BJ (cell line): ENCODE data around the gene USP6NL. TPM values are rescaled to one million over a fixed set of nuclear protein-coding genes. Genes with fewer than 3 reads are reported as not detected.

Experiments
- CTCF ChIA-PET: fragments of 350-600 bp; formaldehyde crosslinking; extraction: SDS; loops from one replicate; lab custom pipeline; 2021; ENCODE audit warnings: antibody characterized with exemption, inconsistent platforms; lab: Yijun Ruan, JAX
- POLR2A ChIA-PET: fragments of 300-600 bp; sonication (Branson Sonifier 250); formaldehyde crosslinking; extraction: SDS; loops from one replicate; lab custom pipeline; 2021; ENCODE audit warnings: antibody characterized with exemption; lab: Charles Lee
- DNase-seq: peaks from one replicate; pipeline ENCODE4 v3.0.0-alpha.2; 2011; ENCODE audit warnings: low read depth
- H3K27me3 ChIP-seq: 2 replicates; pipeline ENCODE4 v1.6.0; 2011; ENCODE audit warnings: low read length; ENCODE audit not compliant: control insufficient read depth, insufficient read depth
- H3K36me3 ChIP-seq: 2 replicates; pipeline ENCODE4 v1.5.1; 2011; ENCODE audit warnings: low read length; ENCODE audit not compliant: control insufficient read depth, insufficient read depth
- H3K4me3 ChIP-seq: 2 replicates; pipeline ENCODE4 v1.5.1; 2011; ENCODE audit warnings: low read depth, mild to moderate bottlenecking, control low read depth, low read length
- polyA plus RNA-seq: library from polyadenylated mRNA; depleted of rRNA; stranded (reverse); fragments of >200 nt; gene quantifications from 2 replicates; pipeline ENCODE4 v1.2.3, GENCODE V29; 2011
- TF ChIP-seq, protein P1 (sequence below): IDR thresholded peaks from 2 replicates; pipeline ENCODE4 v1.5.1; 2011; ENCODE audit warnings: low read depth, mild to moderate bottlenecking, control low read depth, inconsistent platforms, low read length, moderate library complexity; ENCODE audit not compliant: insufficient read depth

Gene USP6NL
- polyA plus RNA-seq, 1 experiment = 7.7 TPM

DNA sequence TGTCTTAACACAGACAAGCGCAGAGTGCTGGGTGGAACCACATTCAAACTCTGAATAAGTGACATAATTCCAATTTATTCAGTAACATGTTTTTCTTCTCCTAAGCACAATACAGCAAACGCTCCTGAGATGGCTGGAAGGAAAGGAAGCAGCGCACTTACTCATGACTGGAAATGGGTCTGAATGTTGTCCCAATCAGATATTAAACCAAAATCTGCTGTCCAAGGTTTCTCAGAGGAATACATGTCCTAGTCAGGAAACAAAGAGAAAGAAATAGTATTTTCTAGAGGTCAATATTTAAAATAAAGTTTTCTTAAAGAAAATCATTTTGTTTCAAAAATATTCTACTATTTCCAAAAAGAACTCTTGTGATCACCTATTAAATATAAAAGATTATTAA lies 14.0 kb downstream of the USP6NL start:
- DNase-seq = no peak
- TF ChIP-seq, protein P1, sequence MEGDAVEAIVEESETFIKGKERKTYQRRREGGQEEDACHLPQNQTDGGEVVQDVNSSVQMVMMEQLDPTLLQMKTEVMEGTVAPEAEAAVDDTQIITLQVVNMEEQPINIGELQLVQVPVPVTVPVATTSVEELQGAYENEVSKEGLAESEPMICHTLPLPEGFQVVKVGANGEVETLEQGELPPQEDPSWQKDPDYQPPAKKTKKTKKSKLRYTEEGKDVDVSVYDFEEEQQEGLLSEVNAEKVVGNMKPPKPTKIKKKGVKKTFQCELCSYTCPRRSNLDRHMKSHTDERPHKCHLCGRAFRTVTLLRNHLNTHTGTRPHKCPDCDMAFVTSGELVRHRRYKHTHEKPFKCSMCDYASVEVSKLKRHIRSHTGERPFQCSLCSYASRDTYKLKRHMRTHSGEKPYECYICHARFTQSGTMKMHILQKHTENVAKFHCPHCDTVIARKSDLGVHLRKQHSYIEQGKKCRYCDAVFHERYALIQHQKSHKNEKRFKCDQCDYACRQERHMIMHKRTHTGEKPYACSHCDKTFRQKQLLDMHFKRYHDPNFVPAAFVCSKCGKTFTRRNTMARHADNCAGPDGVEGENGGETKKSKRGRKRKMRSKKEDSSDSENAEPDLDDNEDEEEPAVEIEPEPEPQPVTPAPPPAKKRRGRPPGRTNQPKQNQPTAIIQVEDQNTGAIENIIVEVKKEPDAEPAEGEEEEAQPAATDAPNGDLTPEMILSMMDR = no peak
- H3K36me3 ChIP-seq = no peaks in the 10 kb centered on the region
- ChIA-PET CTCF (no interaction called here), POLR2A (no interaction called here)
- H3K4me3 ChIP-seq = no peak overlapping the region
- H3K27me3 ChIP-seq = no peaks in the 10 kb centered on the region

DNA sequence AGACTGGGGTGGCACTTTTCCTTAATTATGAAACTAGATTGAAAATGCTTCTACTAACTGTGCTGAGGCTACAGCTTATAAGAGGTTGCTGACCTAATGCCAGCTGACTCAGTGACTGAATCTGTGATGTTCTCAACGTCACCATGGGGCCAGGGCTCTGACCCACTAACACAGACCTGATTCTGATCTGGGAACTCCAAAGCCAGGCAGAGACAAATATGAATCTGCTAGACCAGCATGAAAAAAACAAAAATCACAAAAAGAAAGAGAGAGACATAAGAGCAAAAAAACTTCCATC lies 16.1 kb downstream of the USP6NL start:
- DNase-seq = no peak
- no peak overlapping the region for H3K4me3 ChIP-seq
- POLR2A ChIA-PET = no interaction called here
- no peaks in the 10 kb centered on the region for H3K27me3 ChIP-seq
- no peaks in the 10 kb centered on the region for H3K36me3 ChIP-seq
- CTCF ChIA-PET = interaction anchor here (1.8 kb wide), 1 partner anchor 29 kb away, joined by 4 read pairs; no protein-coding TSS in a partner anchor
- TF ChIP-seq, protein P1 = no peak

DNA sequence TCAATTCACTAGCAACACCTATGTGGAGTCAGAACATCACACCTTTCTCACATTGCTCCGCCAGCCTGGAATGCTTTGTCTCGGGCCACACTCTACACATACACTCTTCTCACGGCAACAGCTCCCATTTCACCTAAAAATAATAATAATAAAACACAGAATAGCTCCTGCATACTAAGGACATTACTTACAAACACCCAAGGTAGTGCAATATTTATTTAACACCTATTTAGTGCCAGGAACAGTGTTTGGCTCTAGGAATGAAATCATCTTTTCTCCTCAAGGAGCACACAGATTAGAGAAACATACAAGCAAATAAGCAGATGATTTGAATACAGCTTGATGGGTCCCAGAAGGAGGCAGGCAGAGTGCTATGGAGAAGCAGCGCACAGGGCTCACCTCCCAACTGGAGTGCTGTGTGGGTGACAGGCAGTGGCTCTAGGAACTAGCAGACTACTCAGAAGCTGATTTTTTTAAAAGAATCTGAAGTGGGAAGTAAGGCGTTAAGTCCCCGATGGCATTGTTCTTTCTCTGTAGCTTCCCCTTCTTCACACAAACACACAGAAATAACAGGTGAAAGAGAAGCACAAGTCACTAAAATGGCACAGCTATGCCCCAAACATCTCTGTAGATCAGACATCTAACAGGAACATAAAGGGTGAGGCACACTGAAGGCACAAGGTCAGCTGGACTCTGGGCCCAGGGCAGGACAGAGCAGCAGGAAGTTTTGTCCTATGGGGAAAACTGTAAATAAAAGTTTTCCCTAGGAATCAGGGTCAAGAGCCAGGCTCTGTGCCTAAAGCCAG lies 16.7 kb downstream of the USP6NL start:
- Histone ChIP-seq H3K4me3 (no peak overlapping the region), H3K36me3 (no peaks in the 10 kb centered on the region), H3K27me3 (no peaks in the 10 kb centered on the region)
- DNase-seq = no peak
- TF ChIP-seq, protein P1 = no peak
- ChIA-PET POLR2A (no interaction called here), CTCF (interaction anchor here (1.8 kb wide), 1 partner anchor 29 kb away, joined by 4 read pairs; no protein-coding TSS in a partner anchor)

DNA sequence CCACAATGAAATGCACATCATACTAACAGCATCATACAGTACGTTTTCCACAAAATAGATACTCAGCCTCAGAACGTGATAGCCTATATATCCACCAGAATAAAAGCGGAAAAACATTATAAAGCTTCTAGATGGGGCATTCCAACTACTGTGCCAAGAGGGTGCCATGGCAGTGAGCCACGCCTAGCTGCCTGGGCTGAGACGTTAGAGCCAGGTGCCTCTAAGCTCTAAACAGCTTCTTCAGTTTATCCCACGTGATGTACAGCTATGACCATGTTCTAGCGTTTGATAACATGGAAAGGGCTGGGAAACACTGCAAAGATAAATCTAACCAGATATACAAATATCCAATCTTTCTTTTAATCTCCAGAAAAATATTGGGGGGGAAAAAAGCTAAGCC lies 17.8 kb downstream of the USP6NL start:
- H3K27me3 ChIP-seq = no peaks in the 10 kb centered on the region
- CTCF ChIA-PET = interaction anchor here (0.9 to 1.8 kb wide), 2 partner anchors 27 to 78 kb away, joined by 3 to 4 read pairs; no protein-coding TSS in a partner anchor
- POLR2A ChIA-PET = interaction anchor here (0.6 kb wide), 1 partner anchor 21 kb away, joined by 4 read pairs; no protein-coding TSS in a partner anchor
- H3K4me3 ChIP-seq = no peak overlapping the region
- H3K36me3 ChIP-seq = no peaks in the 10 kb centered on the region
- TF ChIP-seq, protein P1 = no peak
- DNase-seq = no peak

DNA sequence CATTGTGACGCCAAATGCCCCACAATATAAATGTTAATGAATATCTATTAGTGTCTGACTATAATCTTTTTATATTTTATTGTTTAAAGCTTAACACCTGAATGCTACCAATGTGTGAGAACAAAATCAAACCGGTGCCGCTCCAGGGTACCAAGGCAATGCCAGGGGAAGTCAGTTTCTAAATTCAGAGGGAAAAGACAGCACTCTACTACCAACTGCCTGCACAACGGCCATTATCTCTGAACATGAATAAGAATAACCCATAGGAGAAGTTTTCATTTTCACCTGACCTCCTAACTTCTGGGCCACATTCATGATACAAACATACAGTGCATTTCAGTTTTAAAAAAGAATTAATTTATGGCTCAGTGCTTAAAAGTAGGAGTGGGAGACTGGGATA lies 21.7 kb downstream of the USP6NL start:
- TF ChIP-seq, protein P1 = no peak
- ChIA-PET CTCF (no interaction called here), POLR2A (no interaction called here)
- H3K27me3 ChIP-seq = no peaks in the 10 kb centered on the region
- no peaks in the 10 kb centered on the region for H3K36me3 ChIP-seq
- DNase-seq = no peak
- no peak overlapping the region for H3K4me3 ChIP-seq
